Measurements from ENCODE around the gene RDX.

RDX gene

DNA sequence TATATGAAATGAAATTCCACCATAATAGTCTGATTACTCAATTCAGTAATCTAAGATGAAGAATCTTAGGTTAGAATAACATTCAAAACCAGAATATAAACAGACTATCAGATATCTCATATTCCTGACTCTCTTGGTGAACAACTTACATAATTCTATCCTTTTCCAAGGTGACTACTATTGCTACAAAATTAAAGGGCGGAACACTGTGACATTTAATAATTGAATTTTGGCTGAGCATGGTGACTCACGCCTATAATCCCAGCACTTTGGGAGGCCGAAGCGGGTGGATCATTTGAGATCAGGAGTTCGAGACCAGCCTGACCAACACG lies 34.4 kb downstream of the RDX start:
- Histone ChIP-seq H3K36me3 (ENCODE audit: control insufficient read depth, low read length) (no peaks in the 10 kb centered on the region), H3K79me2 (ENCODE audit: control insufficient read depth, low read length) (no peaks in the 10 kb centered on the region), H3K4me1 (ENCODE audit: control insufficient read depth, low read length) (no peaks in the 10 kb centered on the region), H3F3A (ENCODE audit: control insufficient read depth, insufficient read depth) (no peaks in the 10 kb centered on the region), H3K27ac (ENCODE audit: low read depth, low read length) (no peak overlapping the region), H4K20me1 (ENCODE audit: control insufficient read depth, insufficient read depth, low read depth, low read length) (no peaks in the 10 kb centered on the region), H3K27me3 (ENCODE audit: control insufficient read depth, low read length) (no peaks in the 10 kb centered on the region), H3K4me2 (ENCODE audit: low read length) (no peak overlapping the region), H3K4me3 (ENCODE audit: low read length) (no peak overlapping the region), H3K9me2 (replicated peaks; ENCODE audit: control insufficient read depth, low read length) (no peaks in the 10 kb centered on the region), H3K9me3 (ENCODE audit: control insufficient read depth, insufficient read depth, low read length) (no peaks in the 10 kb centered on the region)
- TF ChIP-seq, protein P1, sequence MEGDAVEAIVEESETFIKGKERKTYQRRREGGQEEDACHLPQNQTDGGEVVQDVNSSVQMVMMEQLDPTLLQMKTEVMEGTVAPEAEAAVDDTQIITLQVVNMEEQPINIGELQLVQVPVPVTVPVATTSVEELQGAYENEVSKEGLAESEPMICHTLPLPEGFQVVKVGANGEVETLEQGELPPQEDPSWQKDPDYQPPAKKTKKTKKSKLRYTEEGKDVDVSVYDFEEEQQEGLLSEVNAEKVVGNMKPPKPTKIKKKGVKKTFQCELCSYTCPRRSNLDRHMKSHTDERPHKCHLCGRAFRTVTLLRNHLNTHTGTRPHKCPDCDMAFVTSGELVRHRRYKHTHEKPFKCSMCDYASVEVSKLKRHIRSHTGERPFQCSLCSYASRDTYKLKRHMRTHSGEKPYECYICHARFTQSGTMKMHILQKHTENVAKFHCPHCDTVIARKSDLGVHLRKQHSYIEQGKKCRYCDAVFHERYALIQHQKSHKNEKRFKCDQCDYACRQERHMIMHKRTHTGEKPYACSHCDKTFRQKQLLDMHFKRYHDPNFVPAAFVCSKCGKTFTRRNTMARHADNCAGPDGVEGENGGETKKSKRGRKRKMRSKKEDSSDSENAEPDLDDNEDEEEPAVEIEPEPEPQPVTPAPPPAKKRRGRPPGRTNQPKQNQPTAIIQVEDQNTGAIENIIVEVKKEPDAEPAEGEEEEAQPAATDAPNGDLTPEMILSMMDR (IDR thresholded peaks at IDR 0.05; ENCODE audit: low read depth, low read length, poor library complexity, severe bottlenecking), result no peak
- TF ChIP-seq EZH2phosphoT487 (IDR thresholded peaks at IDR 0.05; ENCODE audit: borderline replicate concordance, low read length), result no peak

DNA sequence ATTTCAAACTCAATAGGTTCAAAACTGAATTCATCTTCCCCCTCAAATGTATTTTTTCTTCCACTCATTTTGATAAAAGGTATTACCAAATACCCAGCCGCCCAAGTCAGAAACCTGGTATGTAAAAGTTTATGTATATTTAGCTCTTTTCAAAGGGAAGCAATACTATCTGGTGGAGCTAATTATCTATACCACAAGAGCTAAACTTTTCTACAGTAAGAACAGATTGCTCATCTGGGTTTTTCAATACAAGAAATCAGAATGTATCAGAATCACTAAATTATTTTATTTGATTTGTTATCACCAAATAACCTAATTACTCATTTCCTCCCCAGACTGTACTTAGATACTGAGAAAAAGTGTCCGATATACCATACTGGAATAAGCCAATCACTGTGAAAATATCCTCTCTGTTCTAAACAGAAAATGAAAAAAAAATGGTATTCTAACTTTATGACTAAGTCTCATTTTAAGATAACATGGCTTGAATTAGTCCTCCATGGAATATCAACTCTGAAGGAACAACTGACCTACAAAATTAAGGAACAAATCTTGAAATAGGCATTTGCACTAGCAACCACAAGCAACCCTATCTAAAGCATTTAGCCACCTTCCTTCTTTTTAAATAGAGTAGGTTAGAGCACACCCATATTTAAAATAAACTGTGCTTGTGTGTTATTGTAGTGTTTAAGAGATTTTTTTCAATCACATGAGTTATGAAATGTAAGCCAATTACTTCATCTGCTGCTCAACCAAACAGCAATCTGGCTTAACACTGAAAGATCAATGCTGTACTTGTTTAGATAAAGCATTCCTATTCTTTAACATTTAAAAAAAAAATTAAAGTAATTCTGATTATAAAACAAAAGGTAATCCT lies 35.0 kb downstream of the RDX start:
- H3K36me3 ChIP-seq (ENCODE audit: control insufficient read depth, low read length), result no peaks in the 10 kb centered on the region
- H3F3A ChIP-seq (ENCODE audit: control insufficient read depth, insufficient read depth), result no peaks in the 10 kb centered on the region
- no peaks in the 10 kb centered on the region for H3K4me1 ChIP-seq (ENCODE audit: control insufficient read depth, low read length)
- no peak overlapping the region for H3K27ac ChIP-seq (ENCODE audit: low read depth, low read length)
- no peaks in the 10 kb centered on the region for H3K9me3 ChIP-seq (ENCODE audit: control insufficient read depth, insufficient read depth, low read length)
- TF ChIP-seq EZH2phosphoT487 (IDR thresholded peaks at IDR 0.05; ENCODE audit: borderline replicate concordance, low read length), result no peak
- TF ChIP-seq, protein P1 (IDR thresholded peaks at IDR 0.05; ENCODE audit: low read depth, low read length, poor library complexity, severe bottlenecking), result no peak
- no peaks in the 10 kb centered on the region for H3K79me2 ChIP-seq (ENCODE audit: control insufficient read depth, low read length)
- no peaks in the 10 kb centered on the region for H3K27me3 ChIP-seq (ENCODE audit: control insufficient read depth, low read length)
- no peaks in the 10 kb centered on the region for H3K9me2 ChIP-seq (replicated peaks; ENCODE audit: control insufficient read depth, low read length)
- H3K4me2 ChIP-seq (ENCODE audit: low read length), result no peak overlapping the region
- H4K20me1 ChIP-seq (ENCODE audit: control insufficient read depth, insufficient read depth, low read depth, low read length), result no peaks in the 10 kb centered on the region
- no peak overlapping the region for H3K4me3 ChIP-seq (ENCODE audit: low read length)

DNA sequence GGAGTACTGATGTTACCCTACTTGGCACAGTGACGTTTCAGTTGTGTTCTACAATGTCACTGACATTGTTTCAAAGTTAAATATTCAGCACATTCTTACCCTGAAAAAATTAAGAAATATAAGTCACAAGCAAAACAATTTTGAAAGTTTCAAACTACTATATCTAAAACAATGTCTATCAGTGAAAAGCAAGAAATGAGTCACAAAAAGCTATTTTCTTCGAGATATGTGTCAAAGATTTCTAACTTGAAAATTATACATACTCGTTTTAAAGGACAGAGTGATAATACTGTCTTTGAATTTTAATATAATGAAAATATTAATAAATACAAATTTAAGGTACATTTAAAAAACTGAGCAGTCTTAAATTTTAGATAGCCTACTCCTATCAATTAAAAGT lies 42.9 kb downstream of the RDX start:
- Histone ChIP-seq H3K9me2 (replicated peaks; ENCODE audit: control insufficient read depth, low read length) (no peaks in the 10 kb centered on the region), H3K27me3 (ENCODE audit: control insufficient read depth, low read length) (no peaks in the 10 kb centered on the region), H3K4me2 (ENCODE audit: low read length) (no peak overlapping the region), H3K27ac (ENCODE audit: low read depth, low read length) (no peak overlapping the region), H3K79me2 (ENCODE audit: control insufficient read depth, low read length) (no peaks in the 10 kb centered on the region), H3K9me3 (ENCODE audit: control insufficient read depth, insufficient read depth, low read length) (no peaks in the 10 kb centered on the region), H3F3A (ENCODE audit: control insufficient read depth, insufficient read depth) (no peaks in the 10 kb centered on the region), H4K20me1 (ENCODE audit: control insufficient read depth, insufficient read depth, low read depth, low read length) (no peaks in the 10 kb centered on the region), H3K4me1 (ENCODE audit: control insufficient read depth, low read length) (no peaks in the 10 kb centered on the region), H3K36me3 (ENCODE audit: control insufficient read depth, low read length) (no peaks in the 10 kb centered on the region), H3K4me3 (ENCODE audit: low read length) (no peak overlapping the region)
- TF ChIP-seq, protein P1 (IDR thresholded peaks at IDR 0.05; ENCODE audit: low read depth, low read length, poor library complexity, severe bottlenecking), result no peak
- TF ChIP-seq EZH2phosphoT487 (IDR thresholded peaks at IDR 0.05; ENCODE audit: borderline replicate concordance, low read length), result no peak

All from DOHH2 (cell line).